HG03064 (cell line): ENCODE measurements around the gene PKD1.
"Not testable (repeated sequence)": the region's sequence is repeated elsewhere in the genome, so short reads cannot be mapped to it uniquely, and the experiment has no call there.

Source experiments
- ATAC-seq: cut with Tn5 transposase; IDR thresholded peaks from one replicate; pipeline ENCODE4 v1.9.1; 2021; ENCODE audit warnings: low read depth; ENCODE audit not compliant: unreplicated experiment

The PKD1 gene

DNA sequence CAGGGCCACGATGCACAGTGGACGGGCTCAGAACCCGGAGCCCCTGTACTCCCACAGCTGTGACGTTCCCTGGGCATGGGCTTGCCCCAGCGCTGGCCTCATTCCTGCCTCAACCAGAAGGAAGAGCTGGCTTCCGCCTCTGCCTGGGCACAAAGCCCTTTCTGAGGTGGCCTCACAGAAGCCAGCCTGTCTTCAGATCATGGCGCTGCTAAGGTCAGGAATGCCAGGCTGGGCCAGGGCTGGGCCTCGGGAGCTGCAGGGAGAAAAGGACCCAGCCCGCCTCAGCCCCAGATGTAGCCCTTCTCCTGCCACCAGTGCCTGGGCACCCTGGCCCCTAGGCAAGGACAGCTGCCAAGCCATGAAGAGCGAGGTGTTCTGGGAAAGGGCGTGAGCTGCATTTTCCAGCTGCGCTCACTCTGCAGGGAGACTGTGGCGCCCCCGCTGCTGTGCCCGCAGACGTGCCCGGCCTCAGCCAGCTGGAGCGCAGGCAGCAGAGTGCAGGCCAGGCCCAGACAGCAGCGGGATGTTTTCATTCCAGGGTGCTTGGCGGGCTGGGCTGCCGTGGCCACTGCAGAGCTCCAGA lies 9.4 kb downstream of the PKD1 start:
- not testable (repeated sequence) for ATAC-seq

DNA sequence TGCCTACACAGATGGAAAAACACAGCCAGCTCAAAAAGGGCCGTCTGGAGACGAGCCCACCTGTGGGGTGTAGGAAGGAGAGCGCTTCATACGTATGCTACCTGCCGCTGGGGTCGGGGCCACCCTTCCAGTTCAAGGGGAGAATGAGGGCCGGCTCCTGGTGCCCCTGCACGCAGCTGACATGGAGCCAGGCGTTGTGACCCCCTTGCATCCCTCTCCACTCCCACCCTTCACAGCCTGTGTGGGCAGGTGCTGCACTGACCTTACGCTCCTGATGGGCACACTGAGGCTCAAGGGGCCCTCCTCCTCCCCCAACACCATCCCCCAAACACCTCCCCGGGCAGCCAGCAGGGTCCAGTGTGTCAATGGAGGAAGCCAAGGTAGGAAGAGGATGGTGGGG lies 10.1 kb downstream of the PKD1 start:
- ATAC-seq: not testable (repeated sequence)

DNA sequence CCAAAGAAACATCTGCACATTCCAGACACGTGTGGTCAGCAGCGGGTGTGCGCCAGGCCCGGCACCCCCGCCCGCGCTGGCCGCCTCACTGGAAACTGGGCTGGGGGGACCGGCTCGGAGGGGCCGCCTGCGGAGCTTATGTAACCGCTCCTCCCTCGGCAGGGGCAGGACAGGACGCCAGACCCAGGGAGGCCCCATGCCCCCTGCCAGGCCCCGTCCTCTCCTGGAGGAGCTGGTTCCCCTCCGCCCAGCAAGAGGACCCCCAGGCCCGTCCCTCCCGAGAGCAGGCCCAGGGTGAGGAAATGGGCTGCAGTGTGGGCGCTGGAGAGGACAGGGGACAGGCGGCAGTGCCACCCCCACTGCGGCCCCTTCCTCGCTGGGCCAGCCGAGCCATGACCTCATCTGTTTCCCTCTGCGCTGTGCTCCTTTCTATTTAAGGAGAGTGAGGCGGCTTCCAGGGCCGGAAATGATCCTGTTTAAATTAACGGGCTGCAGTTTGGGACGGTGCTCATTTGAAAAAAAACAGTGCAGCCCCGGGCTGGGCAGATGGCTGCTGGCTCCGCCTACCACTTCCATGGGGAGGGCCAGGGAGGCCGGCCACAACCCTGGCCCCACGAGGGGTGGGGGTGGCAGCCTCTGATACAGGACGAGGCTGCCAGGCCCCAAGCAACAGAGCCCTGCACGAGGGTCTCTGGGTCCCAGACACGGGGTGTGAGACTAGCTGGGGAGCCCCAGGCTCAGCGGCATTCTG lies 10.8 kb downstream of the PKD1 start:
- not testable (repeated sequence) for ATAC-seq

DNA sequence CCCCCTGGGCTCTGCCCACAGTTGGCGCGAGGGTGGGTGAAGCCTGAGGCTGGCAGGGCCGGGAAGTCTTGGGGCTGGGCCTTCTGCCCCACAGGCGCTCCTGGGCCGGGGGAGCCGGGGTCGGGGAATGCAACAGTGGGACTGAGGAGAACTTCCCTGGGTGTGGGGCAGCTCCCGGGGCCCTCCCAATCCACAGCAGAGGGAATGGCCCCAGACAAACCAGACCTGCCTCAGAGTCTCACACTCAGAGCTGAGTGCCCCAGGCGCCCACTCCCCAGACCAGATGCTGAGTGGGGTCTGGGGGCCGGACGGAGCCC lies 11.4 kb downstream of the PKD1 start:
- ATAC-seq: not testable (repeated sequence)

DNA sequence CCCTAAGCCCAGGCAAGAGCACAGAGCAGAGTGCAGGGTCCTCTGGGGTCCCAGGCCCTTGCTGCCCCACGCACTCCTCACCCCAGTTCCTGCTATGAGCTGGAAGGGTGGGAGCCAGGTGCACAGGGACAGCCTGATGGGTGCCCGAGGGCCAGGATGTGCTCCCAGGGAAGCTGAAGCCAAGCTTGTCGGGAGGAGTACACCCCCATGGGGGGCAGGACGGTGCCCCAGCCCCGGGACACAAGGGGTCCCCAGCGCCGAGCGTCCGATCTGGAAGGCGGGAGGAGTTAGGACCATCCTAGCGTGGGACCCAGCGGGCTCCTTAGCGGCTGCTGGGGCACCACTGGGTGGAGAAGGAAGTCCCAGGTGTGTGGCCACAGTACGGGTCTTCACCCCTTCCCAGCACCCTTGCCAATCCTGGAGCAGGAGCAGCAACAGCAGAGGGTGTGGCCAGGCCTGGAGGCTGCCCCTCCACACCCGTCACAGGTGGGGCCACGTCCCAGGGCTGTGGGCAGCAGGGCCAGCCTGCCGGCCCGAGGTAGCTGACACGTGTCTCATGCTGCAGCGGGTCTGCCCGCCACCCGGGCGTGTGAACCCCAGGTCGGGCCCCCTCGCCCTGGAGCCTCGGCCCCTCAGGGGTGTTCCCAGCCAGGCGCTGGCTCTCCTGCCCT lies 11.9 kb downstream of the PKD1 start:
- not testable (repeated sequence) for ATAC-seq

DNA sequence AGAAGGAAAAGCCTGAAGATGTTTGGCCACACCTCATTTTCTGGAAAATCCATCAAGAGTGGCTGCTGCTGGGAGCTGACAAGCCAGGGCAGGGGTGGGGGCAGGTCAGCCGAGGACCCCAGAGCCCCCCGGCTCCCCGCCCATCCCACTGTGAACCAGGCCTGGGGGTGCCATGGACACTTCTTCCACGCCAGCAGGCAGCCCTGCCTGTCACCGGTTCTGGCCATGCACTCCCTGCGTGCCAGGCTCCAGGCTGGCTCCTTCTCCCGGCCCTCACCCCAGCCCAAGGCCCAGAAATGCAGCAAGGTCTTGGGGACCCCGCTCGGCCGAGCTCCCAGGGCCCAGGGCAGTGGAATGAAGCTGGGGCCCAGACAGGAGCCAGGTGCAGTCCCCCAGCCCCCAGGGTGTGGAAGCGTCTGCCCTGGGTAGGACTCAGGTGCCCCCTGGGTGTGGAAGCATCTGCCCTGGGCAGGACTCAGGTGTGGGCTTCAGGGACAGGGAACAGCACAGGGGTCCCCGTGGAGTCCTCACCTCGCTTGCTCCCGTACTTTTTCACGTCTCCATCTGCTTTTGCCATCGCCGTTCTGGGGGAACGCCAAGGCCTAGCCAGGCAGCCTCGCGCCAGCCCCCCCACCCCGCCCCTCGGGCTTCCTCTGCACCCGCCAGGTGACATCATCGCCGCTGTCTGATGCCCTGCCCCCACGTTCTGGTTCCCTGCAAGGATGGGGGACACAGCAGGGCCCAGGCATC lies 12.6 kb downstream of the PKD1 start:
- ATAC-seq: not testable (repeated sequence)

DNA sequence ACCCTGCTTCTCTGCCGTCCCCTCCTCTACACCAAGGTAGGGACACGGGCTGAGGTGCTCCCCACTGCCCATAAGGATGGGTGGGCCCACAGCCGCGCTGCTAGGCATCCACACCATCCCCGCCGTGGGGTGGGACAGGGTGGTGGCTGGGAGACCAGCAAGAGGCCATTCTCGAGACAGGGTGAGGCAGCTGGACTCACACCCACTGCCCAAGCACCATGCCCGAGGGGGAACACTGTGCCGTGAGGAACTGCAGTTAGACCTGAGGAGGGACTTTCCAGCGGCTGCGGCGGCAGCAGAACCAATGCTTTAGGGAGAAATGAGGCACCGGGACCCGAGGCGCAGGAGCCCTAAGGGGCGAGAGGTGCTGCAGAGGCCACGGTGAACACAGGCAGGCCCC lies 13.3 kb downstream of the PKD1 start:
- ATAC-seq: no peak

DNA sequence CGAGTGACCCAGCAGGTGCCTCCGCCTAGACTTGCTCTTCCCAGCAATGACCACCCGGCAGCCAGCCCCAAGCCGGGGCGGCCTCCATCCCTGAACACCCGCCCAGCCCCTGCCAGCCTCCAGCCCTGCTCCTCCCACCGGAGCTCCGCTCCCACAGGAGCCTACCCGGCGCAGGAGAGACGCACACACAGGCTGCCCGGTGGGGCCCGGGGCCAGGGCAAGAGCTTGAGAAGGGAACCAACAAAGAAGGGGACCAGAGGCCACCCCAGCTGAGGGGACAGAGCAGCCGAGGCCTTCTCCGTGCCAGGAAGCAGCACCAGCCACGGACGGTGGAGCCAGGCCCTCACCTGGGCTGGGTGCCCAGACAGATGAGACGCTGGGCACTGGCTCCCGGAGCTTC lies 13.8 kb downstream of the PKD1 start:
- ATAC-seq: no peak

DNA sequence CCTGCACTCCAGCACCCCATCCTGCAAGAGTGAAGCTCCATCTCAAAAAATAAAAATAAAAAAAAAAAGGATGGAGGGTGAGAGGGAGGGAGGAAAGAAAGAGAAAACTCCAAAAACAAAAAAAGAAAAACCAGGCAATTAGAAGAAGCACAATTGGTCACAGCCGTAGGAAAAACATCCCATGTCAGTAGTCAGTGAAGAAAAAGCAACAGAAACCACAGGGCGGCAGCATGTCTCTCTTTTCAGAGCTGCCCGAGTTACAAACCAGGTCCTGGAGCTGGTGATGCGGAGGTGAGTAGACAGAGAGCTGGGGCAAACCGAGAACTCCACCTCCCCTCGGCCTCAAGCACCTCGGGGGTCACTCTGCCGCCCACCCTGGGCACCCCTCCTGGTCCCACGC lies 14.4 kb downstream of the PKD1 start:
- ATAC-seq: not testable (repeated sequence)

DNA sequence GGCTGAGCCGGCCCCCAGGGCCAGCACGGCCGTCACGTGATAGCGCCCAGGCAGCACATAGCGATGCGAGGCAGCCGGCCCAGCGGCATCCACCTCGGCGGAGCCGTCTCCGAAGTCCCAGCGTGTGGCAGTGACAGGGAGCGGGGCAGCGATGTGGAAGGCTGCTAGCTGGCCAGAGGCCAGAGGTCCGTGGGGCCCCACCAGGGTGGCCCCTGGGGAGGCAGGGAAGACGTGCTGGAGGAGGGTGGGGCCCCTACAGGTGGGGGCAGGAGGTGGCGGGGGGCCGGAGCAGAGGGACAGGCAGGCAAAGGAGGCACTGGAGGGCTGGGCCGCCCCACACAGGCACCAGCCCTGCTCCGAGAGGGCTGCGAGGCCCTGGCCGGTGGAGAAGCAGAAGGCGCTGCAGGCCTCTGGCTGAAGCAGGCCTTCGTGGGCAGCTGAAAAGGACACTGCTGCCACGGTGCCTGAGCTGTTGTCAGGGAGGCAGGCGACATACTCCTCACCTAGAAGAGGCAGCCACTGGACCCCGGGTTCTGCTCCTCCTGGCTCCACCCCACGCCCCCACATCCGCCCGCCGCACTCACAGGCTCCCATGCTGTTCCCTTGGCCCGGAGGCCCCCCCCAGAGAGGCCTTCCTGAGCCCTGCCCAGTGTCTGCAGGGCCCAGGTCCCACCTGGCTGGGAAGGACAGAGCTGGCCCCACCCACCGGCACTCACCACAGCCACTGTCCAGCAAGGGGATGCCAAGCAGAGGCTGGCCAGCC lies 17.6 kb downstream of the PKD1 start:
- not testable (repeated sequence) for ATAC-seq

DNA sequence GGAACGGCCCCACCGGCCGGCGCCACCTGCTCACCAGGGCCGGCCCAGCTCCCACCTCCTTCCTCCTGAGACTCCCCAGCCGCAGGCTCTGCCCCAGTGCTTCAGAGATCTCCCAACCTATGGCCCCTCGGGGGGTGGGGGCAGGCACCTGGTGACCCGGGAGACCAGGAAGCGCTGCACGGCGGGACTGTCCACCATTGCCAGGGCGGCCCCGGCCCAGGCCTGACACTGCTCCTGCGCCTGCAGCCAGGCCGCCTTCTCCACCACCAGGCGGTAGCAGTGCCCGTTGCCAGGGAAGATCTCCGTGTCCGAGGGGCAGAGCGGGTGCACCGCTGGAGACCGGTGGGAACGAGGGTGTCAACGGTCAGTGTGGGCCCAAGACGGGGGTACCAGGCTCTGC lies 18.4 kb downstream of the PKD1 start:
- ATAC-seq: not testable (repeated sequence)

DNA sequence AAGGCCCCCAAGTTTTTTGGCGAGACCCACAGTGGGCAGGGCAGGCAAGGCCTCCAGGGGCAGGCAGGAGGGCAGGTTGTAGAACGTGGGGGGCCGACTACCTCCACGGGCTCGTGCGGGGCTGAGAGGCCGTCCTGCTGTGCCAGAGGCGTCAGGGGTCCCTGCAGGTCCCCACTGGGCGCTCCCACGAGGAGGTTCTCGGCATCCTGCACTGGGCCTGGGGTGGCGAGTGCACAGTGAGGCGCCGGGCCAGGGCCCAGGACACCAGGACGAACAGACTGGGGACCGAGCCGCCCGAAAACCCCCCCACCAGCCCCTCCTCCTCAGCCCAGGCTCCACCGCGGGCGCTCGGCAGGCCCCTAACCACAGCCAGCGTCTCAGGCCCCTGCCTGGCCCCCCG lies 19.3 kb downstream of the PKD1 start:
- ATAC-seq: not testable (repeated sequence)

DNA sequence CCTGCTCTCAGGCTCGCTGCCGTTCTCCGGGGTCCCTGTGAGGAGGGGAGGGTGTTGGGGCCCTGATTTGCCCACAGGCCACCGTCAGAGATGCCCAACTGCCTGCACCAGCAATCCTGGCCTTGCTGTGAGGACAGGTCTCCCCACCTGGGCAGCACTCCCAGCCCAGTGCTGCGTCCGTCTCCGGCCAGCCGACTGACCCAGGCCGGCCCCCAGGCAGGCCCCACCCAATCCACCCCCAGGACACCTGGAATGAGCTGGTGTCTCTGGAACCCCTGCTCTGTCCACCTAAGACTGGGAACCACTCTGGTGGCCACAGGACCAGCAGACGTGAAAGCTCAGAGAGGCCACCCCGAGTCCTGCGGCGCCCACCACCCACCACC lies 20.1 kb downstream of the PKD1 start:
- ATAC-seq: no peak

DNA sequence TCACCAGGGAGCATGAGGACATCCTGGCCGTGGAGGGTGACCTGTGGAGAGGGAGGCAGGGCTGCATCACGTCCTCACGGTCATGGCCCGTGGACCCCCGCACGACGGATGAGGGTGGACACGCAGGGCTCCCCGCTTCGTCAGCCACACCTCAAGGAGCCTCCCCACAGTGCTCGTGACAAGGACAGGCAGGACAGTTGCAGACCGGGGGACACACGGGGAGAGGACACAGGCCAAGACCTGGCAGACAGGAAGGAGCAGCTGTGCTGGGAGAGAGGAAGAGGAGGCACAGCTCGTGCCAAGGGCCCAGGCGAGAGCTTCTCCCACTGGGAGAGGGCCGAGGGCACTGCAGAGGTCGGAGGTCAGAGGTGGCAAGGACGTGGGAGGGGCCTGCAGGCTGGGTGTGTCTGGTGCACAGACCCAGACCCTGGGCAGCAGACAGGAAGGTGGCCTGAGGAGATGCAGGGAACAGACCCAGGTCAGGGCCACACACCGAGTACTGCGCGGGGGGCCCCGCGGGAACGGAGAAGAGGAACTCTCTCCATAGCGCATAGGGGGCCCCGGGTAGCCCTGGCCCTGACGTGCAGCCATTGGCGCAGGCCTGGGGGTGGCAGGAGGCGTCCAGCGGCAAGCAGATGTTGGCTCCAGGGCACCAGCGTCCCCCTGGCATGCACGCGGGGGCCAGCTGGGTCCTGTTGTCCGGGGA lies 20.7 kb downstream of the PKD1 start:
- not testable (repeated sequence) for ATAC-seq

DNA sequence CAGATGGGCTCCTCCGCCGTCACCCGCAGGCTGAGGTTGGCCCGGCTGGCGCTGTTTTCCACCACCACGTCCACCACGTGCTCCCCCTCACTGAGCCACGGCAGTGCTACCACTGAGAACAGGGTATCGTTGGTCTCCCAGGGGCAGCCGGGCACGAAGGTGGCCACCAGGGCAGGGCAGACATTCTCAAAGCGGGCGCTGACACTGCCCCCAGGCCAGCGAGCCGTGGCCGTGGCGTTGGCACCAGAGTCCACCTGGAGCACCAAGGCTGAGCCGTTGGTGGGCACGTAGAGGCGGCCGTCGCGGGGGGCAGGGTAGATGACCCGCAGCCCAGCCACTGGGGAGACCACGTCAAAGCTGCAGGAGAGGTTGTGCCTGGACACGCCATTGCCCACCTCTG lies 21.5 kb downstream of the PKD1 start:
- ATAC-seq: not testable (repeated sequence)

DNA sequence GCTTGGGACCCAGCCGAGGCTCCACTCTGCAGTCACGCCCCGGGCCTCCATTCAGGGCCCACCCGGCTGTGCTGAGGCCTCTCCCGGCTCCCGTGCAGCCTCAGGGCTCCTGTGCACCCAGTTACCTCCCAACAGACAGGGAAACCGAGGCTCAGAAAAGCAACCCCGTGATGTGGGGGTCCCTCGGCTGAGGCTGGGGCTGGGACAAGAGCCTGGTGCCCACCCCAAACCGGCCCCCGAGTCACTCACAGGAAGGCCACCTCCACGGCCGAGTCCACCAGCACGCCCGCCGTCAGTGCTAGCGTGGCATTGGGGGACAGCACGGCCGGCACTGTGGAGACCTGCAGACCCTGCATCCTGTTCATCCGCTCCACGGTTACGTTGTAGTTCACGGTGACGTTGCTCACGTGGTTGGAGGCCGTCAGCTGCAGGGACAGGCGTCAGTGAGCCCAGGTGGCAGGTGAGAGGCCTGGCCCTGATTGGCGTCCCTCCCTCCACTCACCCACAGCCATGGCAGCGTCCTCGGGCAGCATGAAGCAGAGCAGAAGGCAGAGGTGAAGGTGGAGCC lies 23.1 kb downstream of the PKD1 start:
- ATAC-seq: not testable (repeated sequence)

DNA sequence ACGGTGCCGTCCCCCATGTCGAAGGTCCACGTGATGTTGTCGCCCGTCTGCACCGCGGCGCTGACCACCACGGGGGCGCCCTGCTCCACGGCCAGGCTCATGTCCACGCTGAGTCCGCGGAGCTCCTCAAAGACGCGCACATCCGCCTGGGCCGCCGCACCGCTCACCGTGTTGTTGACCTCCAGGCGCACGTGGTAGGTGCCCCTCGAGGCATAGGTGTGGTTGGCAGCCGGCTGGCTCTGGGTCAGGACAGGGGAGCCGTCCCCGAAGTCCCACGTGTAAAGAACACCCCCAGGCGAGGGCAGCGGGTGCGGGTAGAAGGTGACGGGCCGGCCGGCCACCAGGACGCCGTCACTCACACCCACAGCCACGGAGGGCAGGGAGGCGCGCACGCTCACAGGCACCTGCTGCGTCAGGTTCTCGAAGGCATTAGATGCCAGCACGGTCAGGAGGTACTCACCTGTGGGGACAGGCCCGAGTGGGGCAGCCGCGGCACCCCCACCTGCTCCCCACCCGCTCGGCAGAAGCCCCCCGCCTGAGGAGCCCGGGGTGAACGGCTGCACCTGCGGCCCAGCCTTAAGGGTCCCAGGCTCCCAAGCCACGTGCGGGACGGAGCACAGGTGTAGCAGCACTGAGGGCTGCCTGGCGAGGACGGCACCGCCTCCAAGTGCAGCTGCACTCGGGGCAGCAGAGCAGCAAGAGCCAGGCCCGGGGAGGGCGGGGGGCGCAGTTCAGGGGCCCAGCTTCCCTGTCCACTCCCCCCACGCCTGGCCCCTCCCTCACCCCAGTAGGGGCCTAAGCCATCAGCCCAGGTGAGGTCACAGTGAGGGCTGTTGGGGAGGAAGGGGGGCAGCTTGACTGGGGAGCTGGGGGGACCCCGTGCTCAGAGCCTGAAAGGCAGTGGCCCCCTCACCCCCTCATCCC lies 24.0 kb downstream of the PKD1 start:
- not testable (repeated sequence) for ATAC-seq

DNA sequence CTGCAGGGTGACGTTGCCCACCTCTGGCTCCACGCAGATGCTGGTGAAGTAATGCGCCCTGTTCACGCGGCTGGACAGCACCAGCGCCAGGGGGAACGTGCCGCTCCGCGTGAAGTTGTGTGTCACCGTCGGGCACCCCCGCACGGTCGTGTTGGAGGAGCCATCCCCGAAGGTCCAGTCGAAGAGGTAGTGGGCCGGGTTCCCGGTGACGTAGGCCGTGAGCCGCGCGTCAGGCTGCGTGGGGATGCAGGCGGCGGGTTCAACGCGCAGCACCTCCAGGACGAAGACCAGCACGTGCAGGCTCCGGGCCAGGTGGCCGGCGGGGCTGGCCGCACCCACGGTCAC lies 24.7 kb downstream of the PKD1 start:
- ATAC-seq: not testable (repeated sequence)
